DND-41 (cell line): Measurements from ENCODE around the gene KRI1.
A peak's percentile ranks its signal among the peaks of the same experiment; 100 is the strongest.

Source experiments
- ATAC-seq: fragments of 200-7000 bp; cut with Tn5 transposase; 3 replicates; pipeline ENCODE4 v1.9.1; 2021; ENCODE audit warnings: low read depth; ENCODE audit not compliant: insufficient read depth
- DNase-seq: peaks from one replicate; pipeline ENCODE4 v3.0.0-alpha.2; 2020
- H2AFZ ChIP-seq: 2 replicates; pipeline ENCODE4 v1.6.0; 2012; ENCODE audit warnings: low read depth, low read length
- H3K27ac ChIP-seq: 2 replicates; pipeline ENCODE4 v1.5.1; 2012; ENCODE audit warnings: low read length, inconsistent platforms
- H3K27me3 ChIP-seq: fragments of 200-600 bp; sonication (generic); 2 replicates; pipeline ENCODE4 v1.6.0; 2012; ENCODE audit warnings: low read length, mild to moderate bottlenecking, inconsistent platforms; ENCODE audit not compliant: insufficient read depth, poor library complexity
- H3K36me3 ChIP-seq: 2 replicates; pipeline ENCODE4 v1.5.1; 2012; ENCODE audit warnings: low read length, inconsistent platforms; ENCODE audit not compliant: insufficient read depth
- H3K4me1 ChIP-seq: 2 replicates; pipeline ENCODE4 v1.5.1; 2012; ENCODE audit warnings: mild to moderate bottlenecking, low read length; ENCODE audit not compliant: insufficient read depth
- H3K4me2 ChIP-seq: 2 replicates; pipeline ENCODE4 v1.6.0; 2012; ENCODE audit warnings: mild to moderate bottlenecking, moderate library complexity, low read length, inconsistent platforms; ENCODE audit not compliant: insufficient read depth
- H3K4me3 ChIP-seq, 2 experiments: fragments of 200-600 bp in 1 of 2; shearing (Covaris generic) in 1 of 2; 2 replicates each; pipeline ENCODE4 v1.5.1; 2012 to 2016; ENCODE audit warnings: inconsistent platforms in 2 of 2, low read length in 2 of 2, mild to moderate bottlenecking in 2 of 2, low read depth in 1 of 2, moderate library complexity in 1 of 2
- H3K79me2 ChIP-seq: 2 replicates; pipeline ENCODE4 v1.6.0; 2012; ENCODE audit warnings: low read length, inconsistent platforms; ENCODE audit not compliant: insufficient read depth
- H3K9ac ChIP-seq: 2 replicates; pipeline ENCODE4 v1.6.0; 2012; ENCODE audit warnings: low read depth, mild to moderate bottlenecking, inconsistent platforms, low read length, moderate library complexity
- H3K9me3 ChIP-seq: 2 replicates; pipeline ENCODE4 v1.5.1; 2012; ENCODE audit warnings: low read length, moderate library complexity, mild to moderate bottlenecking, inconsistent platforms; ENCODE audit not compliant: insufficient read depth, severe bottlenecking
- H4K20me1 ChIP-seq: 2 replicates; pipeline ENCODE4 v1.6.0; 2012; ENCODE audit warnings: low read length; ENCODE audit not compliant: insufficient read depth
- EZH2 ChIP-seq: IDR thresholded peaks from 3 replicates; pipeline ENCODE4 v1.6.1; 2012; ENCODE audit warnings: borderline replicate concordance, low read depth, mild to moderate bottlenecking, moderate library complexity, low read length, inconsistent platforms; ENCODE audit not compliant: severe bottlenecking
- TF ChIP-seq, protein P1 (sequence below): IDR thresholded peaks from 2 replicates; pipeline ENCODE4 v1.5.1; 2012; ENCODE audit warnings: borderline replicate concordance, low read length, moderate library complexity, mild to moderate bottlenecking; ENCODE audit not compliant: poor library complexity, severe bottlenecking; ENCODE audit errors: extremely low read depth

The KRI1 gene

DNA sequence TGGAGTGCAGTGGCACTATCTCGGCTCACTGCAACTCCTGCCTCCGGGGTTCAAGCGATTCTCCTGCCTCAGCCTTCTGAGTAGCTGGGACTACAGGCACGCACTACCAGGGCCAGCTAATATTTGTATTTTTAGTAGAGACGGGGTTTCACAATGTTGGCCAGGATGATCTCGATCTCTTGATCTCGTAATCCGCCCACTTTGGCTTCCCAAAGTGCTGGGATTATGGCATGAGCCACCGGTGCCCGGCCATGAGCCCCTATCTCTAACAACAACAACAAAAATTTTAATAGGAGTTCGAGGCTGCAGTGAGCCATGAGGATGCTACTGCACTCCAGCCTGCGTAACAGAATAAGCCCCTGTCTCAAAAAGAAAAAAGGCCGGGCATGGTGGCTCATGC lies 16.3 kb upstream of the KRI1 start:
- TF ChIP-seq EZH2 = no peak
- TF ChIP-seq, protein P1, sequence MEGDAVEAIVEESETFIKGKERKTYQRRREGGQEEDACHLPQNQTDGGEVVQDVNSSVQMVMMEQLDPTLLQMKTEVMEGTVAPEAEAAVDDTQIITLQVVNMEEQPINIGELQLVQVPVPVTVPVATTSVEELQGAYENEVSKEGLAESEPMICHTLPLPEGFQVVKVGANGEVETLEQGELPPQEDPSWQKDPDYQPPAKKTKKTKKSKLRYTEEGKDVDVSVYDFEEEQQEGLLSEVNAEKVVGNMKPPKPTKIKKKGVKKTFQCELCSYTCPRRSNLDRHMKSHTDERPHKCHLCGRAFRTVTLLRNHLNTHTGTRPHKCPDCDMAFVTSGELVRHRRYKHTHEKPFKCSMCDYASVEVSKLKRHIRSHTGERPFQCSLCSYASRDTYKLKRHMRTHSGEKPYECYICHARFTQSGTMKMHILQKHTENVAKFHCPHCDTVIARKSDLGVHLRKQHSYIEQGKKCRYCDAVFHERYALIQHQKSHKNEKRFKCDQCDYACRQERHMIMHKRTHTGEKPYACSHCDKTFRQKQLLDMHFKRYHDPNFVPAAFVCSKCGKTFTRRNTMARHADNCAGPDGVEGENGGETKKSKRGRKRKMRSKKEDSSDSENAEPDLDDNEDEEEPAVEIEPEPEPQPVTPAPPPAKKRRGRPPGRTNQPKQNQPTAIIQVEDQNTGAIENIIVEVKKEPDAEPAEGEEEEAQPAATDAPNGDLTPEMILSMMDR = no peak
- no peak for ATAC-seq

DNA sequence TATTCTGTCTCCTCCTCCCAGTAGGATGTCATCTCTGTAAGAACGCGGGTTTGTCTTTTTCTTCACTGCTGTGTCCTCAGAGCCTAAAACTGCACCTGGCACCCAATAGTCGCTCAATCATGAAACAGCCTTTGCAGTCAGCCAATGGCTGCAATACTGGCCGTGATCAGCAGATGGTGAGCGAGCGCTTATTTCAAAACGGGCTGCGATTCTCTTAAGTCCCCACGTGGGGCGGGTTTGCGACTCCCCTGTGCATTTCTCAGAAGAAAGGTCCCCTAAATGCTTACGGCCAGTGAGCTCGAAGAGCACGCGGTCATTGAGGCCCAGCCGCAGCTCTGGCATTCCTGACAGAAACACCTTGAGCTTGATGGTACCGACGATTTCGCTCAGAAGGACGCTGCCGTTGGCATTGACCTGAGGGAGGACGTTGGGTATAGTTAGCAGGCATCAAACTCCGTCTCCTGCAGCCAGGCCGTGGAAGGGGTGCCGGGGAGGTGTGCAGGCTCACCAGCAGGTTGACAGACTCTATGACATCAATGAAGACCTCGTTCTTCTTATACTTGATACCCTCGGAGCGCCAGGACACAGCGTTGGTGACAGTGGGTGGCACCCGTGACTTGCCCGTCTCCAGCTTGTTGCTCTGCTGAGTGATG lies 15.3 kb upstream of the KRI1 start:
- no peaks in the 10 kb centered on the region for H3K9me3 ChIP-seq
- H3K4me1 ChIP-seq = peaks cover 7% of the 10 kb centered on the region
- TF ChIP-seq EZH2 = no peak
- TF ChIP-seq, protein P1 = peak; percentile 100
- H3K27ac ChIP-seq = no peak overlapping the region
- no peaks in the 10 kb centered on the region for H3K79me2 ChIP-seq
- peak overlapping the region; percentile 60 for H2AFZ ChIP-seq
- ATAC-seq = peak; percentile 96
- H3K27me3 ChIP-seq = no peaks in the 10 kb centered on the region
- no peak overlapping the region for H3K4me3 ChIP-seq
- no peaks in the 10 kb centered on the region for H4K20me1 ChIP-seq
- no peaks in the 10 kb centered on the region for H3K36me3 ChIP-seq
- no peak overlapping the region for H3K9ac ChIP-seq
- H3K4me2 ChIP-seq = peak overlapping the region; percentile 50; the same call in 1 of the 2 replicates
- DNase-seq = peak; percentile 90

More for the DNA sequence above, 16.3 kb upstream of the KRI1 start:
- H3K36me3 ChIP-seq = no peaks in the 10 kb centered on the region
- H2AFZ ChIP-seq = no peak overlapping the region
- H3K9ac ChIP-seq = no peak overlapping the region
- peaks cover 7% of the 10 kb centered on the region for H3K4me1 ChIP-seq
- no peak for DNase-seq
- no peak overlapping the region for H3K27ac ChIP-seq
- no peak overlapping the region for H3K4me2 ChIP-seq
- no peaks in the 10 kb centered on the region for H3K79me2 ChIP-seq
- no peak overlapping the region for H3K4me3 ChIP-seq
- no peaks in the 10 kb centered on the region for H3K9me3 ChIP-seq
- no peaks in the 10 kb centered on the region for H4K20me1 ChIP-seq
- H3K27me3 ChIP-seq = no peaks in the 10 kb centered on the region

DNA sequence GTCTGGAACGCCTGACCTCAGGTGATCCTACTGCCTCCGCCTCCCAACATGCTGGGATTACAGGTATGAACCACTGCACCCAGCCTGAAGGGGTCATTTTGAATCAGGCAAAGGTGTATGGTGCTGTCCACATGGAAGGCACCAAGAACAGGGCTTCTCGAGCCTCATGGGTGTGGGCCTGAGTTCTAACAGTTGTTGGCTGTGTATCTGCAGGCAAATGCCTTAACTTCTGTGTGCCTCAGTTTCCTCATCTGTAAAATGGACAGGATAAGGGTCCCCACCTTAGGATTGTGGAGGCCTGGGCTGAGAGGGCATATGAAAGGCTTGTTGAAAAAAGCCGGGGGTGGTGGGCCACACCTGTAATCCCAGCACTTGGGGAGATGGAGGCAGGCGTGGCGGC lies 12.1 kb upstream of the KRI1 start:
- Histone ChIP-seq H3K9ac (no peak overlapping the region), H3K4me1 (peaks cover 7% of the 10 kb centered on the region), H3K4me3 (no peak overlapping the region), H2AFZ (no peak overlapping the region), H3K79me2 (no peaks in the 10 kb centered on the region), H3K4me2 (no peak overlapping the region), H3K27me3 (no peaks in the 10 kb centered on the region), H3K36me3 (no peaks in the 10 kb centered on the region), H3K9me3 (no peaks in the 10 kb centered on the region), H3K27ac (no peak overlapping the region), H4K20me1 (no peaks in the 10 kb centered on the region)
- DNase-seq (no peak), ATAC-seq (no peak)
- TF ChIP-seq, protein P1 = no peak
- TF ChIP-seq EZH2 = no peak
